Body of pancreas (tissue), 4 donors: ENCODE results near the gene UBR4.
A peak's percentile ranks its signal among the peaks of the same experiment; 100 is the strongest.

Experiments
- POLR2A ChIP-seq, 3 donors: fragments of 450-650 bp; IDR thresholded peaks; one replicate each; pipeline ENCODE4 v1.6.1; 2016; ENCODE audit warnings: antibody characterized with exemption in 3 of 3, mild to moderate bottlenecking in 2 of 3
- TF ChIP-seq, protein P1 (sequence below), 7 experiments: fragments of 450-650 bp in 4 of 7; fragments of 200-600 bp in 3 of 7; sonication (generic) in 3 of 7; IDR thresholded peaks; one replicate each; pipeline ENCODE4 v1.5.1; 2016 to 2019; ENCODE audit warnings: antibody characterized with exemption in 7 of 7

DNA sequence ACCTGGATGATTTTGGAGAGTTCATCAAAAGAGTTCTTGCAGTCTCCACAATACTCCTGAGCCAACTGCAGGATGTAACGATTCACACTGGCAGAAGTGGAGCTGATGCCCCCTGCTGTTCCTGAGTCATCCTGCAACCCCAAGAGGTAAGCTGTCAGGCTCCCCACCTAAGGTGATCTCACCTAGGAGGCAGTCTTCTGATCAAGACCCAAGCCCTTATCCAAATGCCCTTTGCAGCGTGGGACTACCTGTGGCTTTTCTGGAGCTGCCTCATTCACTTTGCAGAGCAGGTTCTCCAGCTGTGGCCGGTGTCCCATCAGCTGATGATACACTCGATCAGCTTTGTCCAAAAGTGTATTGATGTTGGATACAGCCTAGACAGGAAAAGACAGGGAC is 96.4 kb downstream of the UBR4 start:
- no peak for TF ChIP-seq POLR2A (IDR thresholded peaks at IDR 0.05)
- TF ChIP-seq, protein P1, sequence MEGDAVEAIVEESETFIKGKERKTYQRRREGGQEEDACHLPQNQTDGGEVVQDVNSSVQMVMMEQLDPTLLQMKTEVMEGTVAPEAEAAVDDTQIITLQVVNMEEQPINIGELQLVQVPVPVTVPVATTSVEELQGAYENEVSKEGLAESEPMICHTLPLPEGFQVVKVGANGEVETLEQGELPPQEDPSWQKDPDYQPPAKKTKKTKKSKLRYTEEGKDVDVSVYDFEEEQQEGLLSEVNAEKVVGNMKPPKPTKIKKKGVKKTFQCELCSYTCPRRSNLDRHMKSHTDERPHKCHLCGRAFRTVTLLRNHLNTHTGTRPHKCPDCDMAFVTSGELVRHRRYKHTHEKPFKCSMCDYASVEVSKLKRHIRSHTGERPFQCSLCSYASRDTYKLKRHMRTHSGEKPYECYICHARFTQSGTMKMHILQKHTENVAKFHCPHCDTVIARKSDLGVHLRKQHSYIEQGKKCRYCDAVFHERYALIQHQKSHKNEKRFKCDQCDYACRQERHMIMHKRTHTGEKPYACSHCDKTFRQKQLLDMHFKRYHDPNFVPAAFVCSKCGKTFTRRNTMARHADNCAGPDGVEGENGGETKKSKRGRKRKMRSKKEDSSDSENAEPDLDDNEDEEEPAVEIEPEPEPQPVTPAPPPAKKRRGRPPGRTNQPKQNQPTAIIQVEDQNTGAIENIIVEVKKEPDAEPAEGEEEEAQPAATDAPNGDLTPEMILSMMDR (IDR thresholded peaks at IDR 0.05): peak in 5 of 7 experiments; percentile 25 to 56 (median 54)
